HepG2 (cell line): Measurements from ENCODE around the gene APOM. TPM values are rescaled to one million over a fixed set of nuclear protein-coding genes. Genes with fewer than 3 reads are reported as not detected.
A peak's percentile ranks its signal among the peaks of the same experiment; 100 is the strongest.

ENCODE experiments used
- ATAC-seq: fragments of 200-7000 bp; cut with Tn5 transposase; 3 replicates; pipeline ENCODE4 v1.9.1; 2020; ENCODE audit warnings: mild to moderate bottlenecking, moderate library complexity
- BruUV-seq: library from RNA; stranded (reverse); fragments of 400-500 nt; replicated peaks from 2 replicates; lab custom pipeline; 2021; lab: Mats Ljungman, UMichigan
- CTCF ChIA-PET: fragments of 300-600 bp; formaldehyde crosslinking; extraction: SDS; loops from one replicate; lab custom pipeline; 2021; ENCODE audit warnings: low total read pairs, inconsistent platforms, low intra/inter-chr PET ratio; lab: Yijun Ruan, JAX
- POLR2A ChIA-PET: fragments of 350-600 bp; sonication (Branson Sonifier 250); formaldehyde crosslinking; loops from one replicate; lab custom pipeline; 2020; ENCODE audit warnings: antibody characterized with exemption, inconsistent platforms; lab: Yijun Ruan, JAX
- DNase-seq: peaks from one replicate; pipeline ENCODE4 v3.0.0-alpha.2; 2015; ENCODE audit warnings: low spot score
- FAIRE-seq: peaks from 3 replicates; lab custom pipeline; 2011; peaks lifted over from hg19 to GRCh38; lab: Jason Lieb, UNC
- H2AFZ ChIP-seq: one replicate; pipeline ENCODE4 v1.6.1; 2011; ENCODE audit warnings: low read length, inconsistent platforms
- H3K27ac ChIP-seq: fragments of 300-600 bp; 3 replicates; pipeline ENCODE4 v1.8.0; 2011; ENCODE audit warnings: mixed run types, mild to moderate bottlenecking, mixed read lengths, low read length, inconsistent platforms; ENCODE audit not compliant: insufficient read depth; ENCODE audit errors: extremely low read length
- H3K27me3 ChIP-seq, 2 experiments: fragments of 200-600 bp in 1 of 2; 2 replicates in 1 of 2; 3 replicates in 1 of 2; pipeline versions ENCODE4 v1.6.0 to v1.8.0; 2011; ENCODE audit warnings: low read length in 2 of 2, mild to moderate bottlenecking in 2 of 2, moderate library complexity in 2 of 2, inconsistent platforms in 1 of 2; ENCODE audit not compliant: insufficient read depth in 2 of 2, control insufficient read depth in 1 of 2
- H3K36me3 ChIP-seq, 2 experiments: fragments of 200-600 bp in 1 of 2; replicated peaks in 1 of 2; 2 replicates in 1 of 2; 3 replicates in 1 of 2; pipeline versions ENCODE4 v1.5.1 to v1.8.0; 2011; ENCODE audit warnings: low read length in 2 of 2, inconsistent platforms in 1 of 2; ENCODE audit not compliant: insufficient read depth in 2 of 2, control insufficient read depth in 1 of 2
- H3K4me1 ChIP-seq: 2 replicates; pipeline ENCODE4 v1.5.1; 2012; ENCODE audit warnings: low read length, inconsistent platforms; ENCODE audit not compliant: insufficient read depth
- H3K4me2 ChIP-seq: 2 replicates; pipeline ENCODE4 v1.6.0; 2011; ENCODE audit warnings: low read depth, low read length, inconsistent platforms
- H3K4me3 ChIP-seq, 3 experiments: fragments of 200-600 bp in 1 of 3; sonication (generic), shearing (Covaris generic) in 1 of 3; replicated peaks in 1 of 3; 2 replicates each; pipeline ENCODE4 v1.5.1; 2011 to 2016; ENCODE audit warnings: low read length in 3 of 3, inconsistent platforms in 2 of 3, low read depth in 2 of 3, mild to moderate bottlenecking in 2 of 3, control low read depth in 1 of 3, mixed read lengths in 1 of 3; ENCODE audit not compliant: insufficient read depth in 1 of 3
- H3K79me2 ChIP-seq: one replicate; pipeline ENCODE4 v1.6.1; 2011; ENCODE audit warnings: low read length, inconsistent platforms; ENCODE audit not compliant: insufficient read depth
- H3K9ac ChIP-seq: 2 replicates; pipeline ENCODE4 v1.6.0; 2011; ENCODE audit warnings: mild to moderate bottlenecking, low read depth, low read length, inconsistent platforms; ENCODE audit not compliant: insufficient read depth
- H3K9me3 ChIP-seq: 2 replicates; pipeline ENCODE4 v1.5.1; 2012; ENCODE audit warnings: mild to moderate bottlenecking, low read length
- H4K20me1 ChIP-seq: 2 replicates; pipeline ENCODE4 v1.6.0; 2011; ENCODE audit warnings: inconsistent platforms, mild to moderate bottlenecking, low read length, moderate library complexity; ENCODE audit not compliant: insufficient read depth
- ARNTL ChIP-seq: sonication (generic); formaldehyde crosslinking; IDR thresholded peaks from 2 replicates; pipeline ENCODE4 v1.4.0; 2020; ENCODE audit warnings: mild to moderate bottlenecking, missing genetic modification reagents
- RORA ChIP-seq: sonication (generic); formaldehyde crosslinking; IDR thresholded peaks from 2 replicates; pipeline ENCODE4 v1.5.0; 2020; ENCODE audit warnings: mild to moderate bottlenecking, missing genetic modification reagents, moderate library complexity
- ZBTB7B ChIP-seq: sonication (generic); formaldehyde crosslinking; IDR thresholded peaks from 2 replicates; pipeline ENCODE4 v1.4.0; 2020; ENCODE audit warnings: missing genetic modification reagents
- ZNF224 ChIP-seq: sonication (generic); formaldehyde crosslinking; IDR thresholded peaks from 2 replicates; pipeline ENCODE4 v1.5.0; 2020; ENCODE audit warnings: mild to moderate bottlenecking, missing genetic modification reagents
- ZNF549 ChIP-seq: sonication (generic); formaldehyde crosslinking; IDR thresholded peaks from 2 replicates; pipeline ENCODE4 v1.5.0; 2020; ENCODE audit warnings: missing genetic modification reagents
- ZSCAN22 ChIP-seq: sonication (generic); formaldehyde crosslinking; IDR thresholded peaks from 2 replicates; pipeline ENCODE4 v1.4.0; 2020; ENCODE audit warnings: mild to moderate bottlenecking, missing genetic modification reagents
- WGBS: methylation state at CpG from one replicate; pipeline ENCODE4 v1.1.6; 2017; ENCODE audit warnings: low lambda C conversion rate; 5-methylcytosine and 5-hydroxymethylcytosine counted together
- in situ Hi-C: cut with HindIII; loops from 2 replicates; pipeline ENCODE4 v1.10.0; 2017; ENCODE audit warnings: low pct_unique_long_range_greater_than_20kb; ENCODE audit not compliant: extremely low pct_ligation_motif_present
- intact Hi-C: fragments of 100-400 bp; cut with micrococcal nuclease; formaldehyde crosslinking; loops from one replicate; pipeline ENCODE4 v1.10.0; 2022; ENCODE audit not compliant: unreplicated experiment
- polyA plus RNA-seq, 8 experiments: library from polyadenylated mRNA; depleted of rRNA in 3 of 8; stranded (reverse) in 7 of 8; unstranded in 1 of 8; fragments of >200 nt; fragmentation: Illumina TruSeq in 4 of 8; extraction: Trizol in 4 of 8; gene quantifications; 2 replicates each; pipeline versions ENCODE4 v1.2.1 to v1.2.3, GENCODE V29; 2011 to 2016; ENCODE audit warnings: low read depth in 4 of 8, missing spikeins in 1 of 8, mixed read lengths in 1 of 8; ENCODE audit not compliant: insufficient read depth in 1 of 8
- total RNA-seq, 5 experiments: library from RNA; depleted of rRNA; stranded (reverse); fragments of >200 nt; fragmentation: Illumina TruSeq; extraction: Trizol; gene quantifications; 2 replicates each; pipeline ENCODE4 v1.2.3, GENCODE V29; 2016; ENCODE audit warnings: low read depth in 1 of 5

APOM gene
- total and polyA plus RNA-seq, 2 of the 13 experiments (the other 11 are each of a cell fraction or from before 2014, with no cell fraction given) = 98.2 to 1,140 TPM

GRCh38 chr6:31702819-31703716 is 47.4 kb downstream of the APOM start, which contains the start of gene ABHD16A (continued):
- TF ChIP-seq ZSCAN22 (no peak), ARNTL (CRISPR knock-in tag) (peak; percentile 69; the same call in 1 of the 2 replicates), ZNF549 (CRISPR knock-in tag) (no peak), ZNF224 (CRISPR knock-in tag) (no peak), ZBTB7B (CRISPR knock-in tag) (peak; percentile 82)

- no peak overlapping the region for H2AFZ ChIP-seq
- ChIA-PET CTCF (no interaction called here), POLR2A (interaction anchor here (0.7 to 1.1 kb wide), 2 partner anchors 31 to 957 kb away, joined by 3 to 5 read pairs; partner anchors contain the start of gene CLIC1)
- in situ Hi-C loops = no loop called here
- peaks cover 3 to 18% of the 10 kb centered on the region in 2 experiments; a peak in 3 of 5 replicates for H3K27me3 ChIP-seq
- peaks cover 21% of the 10 kb centered on the region for H3K79me2 ChIP-seq
- no peaks in the 10 kb centered on the region for H3K9me3 ChIP-seq
- H3K36me3 ChIP-seq = no peaks in the 10 kb centered on the region; a peak in 1 of 5 replicates
- H4K20me1 ChIP-seq = no peaks in the 10 kb centered on the region
- intact Hi-C loops = no loop called here
- DNase-seq = no peak
- no peak for TF ChIP-seq RORA (CRISPR knock-in tag)
- H3K4me2 ChIP-seq = no peak overlapping the region
- WGBS = 51% methylated on average over 6 of the region's 6 CpGs
- no peak overlapping the region for H3K27ac ChIP-seq
- H3K4me1 ChIP-seq = peaks cover 31% of the 10 kb centered on the region
- no peak overlapping the region for H3K4me3 ChIP-seq
- no TSS peak for BruUV-seq
- no peak for ATAC-seq
- H3K9ac ChIP-seq = no peak overlapping the region
- FAIRE-seq = no peak
Measured at GRCh38 chr6:31705931-31706330, 50.2 kb downstream of the APOM start.
